Measurements from ENCODE around the gene PIN1. TPM values are rescaled to one million over a fixed set of nuclear protein-coding genes. Genes with fewer than 3 reads are reported as not detected.
"Not testable (repeated sequence)": the region's sequence is repeated elsewhere in the genome, so short reads cannot be mapped to it uniquely, and the experiment has no call there.

Gene PIN1
- total RNA-seq, 1 donor from 2014 or later: 50.3 TPM

GRCh38 chr19:9836021-9836420, 903 bp downstream of the PIN1 start:
- H3K27ac ChIP-seq: peak overlapping the region; percentile 67
- no peaks in the 10 kb centered on the region for H3K9me3 ChIP-seq
- H3K4me3 ChIP-seq: peak overlapping the region; percentile 85
- DNase-seq: no peak
- no peaks in the 10 kb centered on the region for H3K27me3 ChIP-seq
- no peak for ATAC-seq
- H3K36me3 ChIP-seq: peaks cover 24% of the 10 kb centered on the region
- intact Hi-C loops (cut with DNase I): no loop called here
- peaks cover 12% of the 10 kb centered on the region for H3K4me1 ChIP-seq
- TF ChIP-seq CTCF (IDR thresholded peaks at IDR 0.05): no peak

GRCh38 chr19:9838324-9838723, 3.2 kb downstream of the PIN1 start:
- peaks cover 12% of the 10 kb centered on the region for H3K4me1 ChIP-seq
- ATAC-seq (no peak), DNase-seq (no peak)
- no peak overlapping the region for H3K4me3 ChIP-seq
- H3K9me3 ChIP-seq: no peaks in the 10 kb centered on the region
- intact Hi-C loops (cut with DNase I): no loop called here
- H3K27me3 ChIP-seq: no peaks in the 10 kb centered on the region
- no peak overlapping the region for H3K27ac ChIP-seq
- no peak for TF ChIP-seq CTCF (IDR thresholded peaks at IDR 0.05)
- H3K36me3 ChIP-seq: peaks cover 46% of the 10 kb centered on the region

GRCh38 chr19:9839415-9839814, 4.3 kb downstream of the PIN1 start:
- DNase-seq: no peak
- Histone ChIP-seq H3K9me3 (no peaks in the 10 kb centered on the region), H3K27me3 (no peaks in the 10 kb centered on the region), H3K4me3 (no peak overlapping the region), H3K4me1 (peaks cover 12% of the 10 kb centered on the region), H3K27ac (no peak overlapping the region), H3K36me3 (peaks cover 55% of the 10 kb centered on the region)
- TF ChIP-seq CTCF (IDR thresholded peaks at IDR 0.05): no peak
- intact Hi-C loops (cut with DNase I): no loop called here
- no peak for ATAC-seq

GRCh38 chr19:9842834-9843625, 7.9 kb downstream of the PIN1 start:
- Histone ChIP-seq H3K4me3 (no peak overlapping the region), H3K4me1 (no peaks in the 10 kb centered on the region), H3K27me3 (no peaks in the 10 kb centered on the region), H3K27ac (no peak overlapping the region), H3K36me3 (peaks cover 73% of the 10 kb centered on the region), H3K9me3 (no peaks in the 10 kb centered on the region)
- ATAC-seq (no peak), DNase-seq (no peak)
- TF ChIP-seq CTCF (IDR thresholded peaks at IDR 0.05): no peak
- intact Hi-C loops (cut with DNase I): no loop called here

- DNase-seq; H3K27me3 ChIP-seq; H3K4me1 ChIP-seq; H3K9me3 ChIP-seq; intact Hi-C loops (cut with DNase I); H3K4me3 ChIP-seq; ATAC-seq; H3K27ac ChIP-seq: not testable (repeated sequence)
- H3K36me3 ChIP-seq: peaks cover 71% of the 10 kb centered on the region
Observed at GRCh38 chr19:9843626-9844273, 8.6 kb downstream of the PIN1 start.

GRCh38 chr19:9847087-9847671, 12.1 kb downstream of the PIN1 start:
- TF ChIP-seq CTCF (IDR thresholded peaks at IDR 0.05): peak; percentile 20
- ATAC-seq (peak; percentile 9), DNase-seq (no peak)
- H3K36me3 ChIP-seq: peaks cover 37% of the 10 kb centered on the region
- peak overlapping the region; percentile 30 for H3K27ac ChIP-seq
- no peaks in the 10 kb centered on the region for H3K9me3 ChIP-seq
- H3K4me3 ChIP-seq: no peak overlapping the region
- intact Hi-C loops (cut with DNase I): no loop called here
- H3K4me1 ChIP-seq: no peaks in the 10 kb centered on the region
- no peaks in the 10 kb centered on the region for H3K27me3 ChIP-seq
